ENCODE data around the gene CAPSL. TPM values are rescaled to one million over a fixed set of nuclear protein-coding genes. Genes with fewer than 3 reads are reported as not detected.

Gene CAPSL
- total and polyA plus RNA-seq, 4 donors, result not detected

- ATAC-seq (ENCODE audit: low FRiP score) (no peak), DNase-seq (no peak)
- H3K4me3 ChIP-seq (ENCODE audit: low read length in 2 of 2), result no peak overlapping the region
- H3K36me3 ChIP-seq (ENCODE audit: control insufficient read depth in 1 of 2, insufficient read depth in 2 of 2, low read length in 1 of 2), result no peaks in the 10 kb centered on the region
- no peak overlapping the region for H3K27ac ChIP-seq (ENCODE audit: low read depth in 1 of 2, low read length in 2 of 2)
- intact Hi-C loops (cut with DNase I), result no loop called here
- H3K4me1 ChIP-seq (ENCODE audit: control insufficient read depth in 1 of 2, insufficient read depth in 2 of 2, low read length in 2 of 2), result no peaks in the 10 kb centered on the region
- H3K27me3 ChIP-seq (ENCODE audit: control insufficient read depth in 1 of 2, insufficient read depth in 2 of 2, low read length in 1 of 2), result peaks cover 0 to 3% of the 10 kb centered on the region in 2 donors
- peaks cover 4% of the 10 kb centered on the region for H3K9me3 ChIP-seq (ENCODE audit: control insufficient read depth, low read length)
- 84 to 87% methylated on average over 1 of the region's 1 CpG for WGBS, 2 donors
Measured at GRCh38 chr5:35956429-35956828, 18.0 kb upstream of the CAPSL start.

- WGBS, 2 donors, result 72 to 74% methylated on average over 9 of the region's 9 CpGs
- H3K27ac ChIP-seq (ENCODE audit: low read depth in 1 of 2, low read length in 2 of 2), result no peak overlapping the region
- no peak for ATAC-seq (ENCODE audit: low FRiP score)
- peaks cover 0 to 3% of the 10 kb centered on the region in 2 donors for H3K27me3 ChIP-seq (ENCODE audit: control insufficient read depth in 1 of 2, insufficient read depth in 2 of 2, low read length in 1 of 2)
- H3K4me3 ChIP-seq (ENCODE audit: low read length in 2 of 2), result no peak overlapping the region
- H3K36me3 ChIP-seq (ENCODE audit: control insufficient read depth in 1 of 2, insufficient read depth in 2 of 2, low read length in 1 of 2), result no peaks in the 10 kb centered on the region
- peaks cover 4% of the 10 kb centered on the region for H3K9me3 ChIP-seq (ENCODE audit: control insufficient read depth, low read length)
- intact Hi-C loops (cut with DNase I), result no loop called here
- DNase-seq, result no peak
- no peaks in the 10 kb centered on the region for H3K4me1 ChIP-seq (ENCODE audit: control insufficient read depth in 1 of 2, insufficient read depth in 2 of 2, low read length in 2 of 2)
Measured at GRCh38 chr5:35954175-35954574, 15.8 kb upstream of the CAPSL start.

GRCh38 chr5:35947085-35947484 is 8.7 kb upstream of the CAPSL start:
- Histone ChIP-seq H3K4me3 (ENCODE audit: low read length in 2 of 2) (no peak overlapping the region), H3K36me3 (ENCODE audit: control insufficient read depth in 1 of 2, insufficient read depth in 2 of 2, low read length in 1 of 2) (no peaks in the 10 kb centered on the region), H3K27ac (ENCODE audit: low read depth in 1 of 2, low read length in 2 of 2) (no peak overlapping the region), H3K9me3 (ENCODE audit: control insufficient read depth, low read length) (peaks cover 2% of the 10 kb centered on the region), H3K4me1 (ENCODE audit: control insufficient read depth in 1 of 2, insufficient read depth in 2 of 2, low read length in 2 of 2) (no peaks in the 10 kb centered on the region), H3K27me3 (ENCODE audit: control insufficient read depth in 1 of 2, insufficient read depth in 2 of 2, low read length in 1 of 2) (no peaks in the 10 kb centered on the region)
- WGBS, 2 donors, result 75% methylated on average over 5 of the region's 5 CpGs
- ATAC-seq (ENCODE audit: low FRiP score) (no peak), DNase-seq (no peak)
- intact Hi-C loops (cut with DNase I), result no loop called here

- H3K27ac ChIP-seq (ENCODE audit: low read depth in 1 of 2, low read length in 2 of 2), result no peak overlapping the region
- H3K4me1 ChIP-seq (ENCODE audit: control insufficient read depth in 1 of 2, insufficient read depth in 2 of 2, low read length in 2 of 2), result no peaks in the 10 kb centered on the region
- no peak overlapping the region for H3K4me3 ChIP-seq (ENCODE audit: low read length in 2 of 2)
- intact Hi-C loops (cut with DNase I), result no loop called here
- no peaks in the 10 kb centered on the region for H3K36me3 ChIP-seq (ENCODE audit: control insufficient read depth in 1 of 2, insufficient read depth in 2 of 2, low read length in 1 of 2)
- ATAC-seq (ENCODE audit: low FRiP score) (no peak), DNase-seq (no peak)
- no peaks in the 10 kb centered on the region for H3K27me3 ChIP-seq (ENCODE audit: control insufficient read depth in 1 of 2, insufficient read depth in 2 of 2, low read length in 1 of 2)
- 58 to 61% methylated on average over 3 of the region's 3 CpGs for WGBS, 2 donors
- H3K9me3 ChIP-seq (ENCODE audit: control insufficient read depth, low read length), result peaks cover 2% of the 10 kb centered on the region
Measured at GRCh38 chr5:35939639-35940038, 1.2 kb upstream of the CAPSL start.

- ATAC-seq (ENCODE audit: low FRiP score), result peak; percentile 78
- 32% methylated on average over 13 of the region's 13 CpGs for WGBS, 2 donors
- H3K9me3 ChIP-seq (ENCODE audit: control insufficient read depth, low read length), result no peaks in the 10 kb centered on the region
- H3K4me1 ChIP-seq (ENCODE audit: control insufficient read depth in 1 of 2, insufficient read depth in 2 of 2, low read length in 2 of 2), result no peaks in the 10 kb centered on the region
- no peak overlapping the region for H3K4me3 ChIP-seq (ENCODE audit: low read length in 2 of 2)
- no peak for DNase-seq
- no peak overlapping the region for H3K27ac ChIP-seq (ENCODE audit: low read depth in 1 of 2, low read length in 2 of 2)
- no peaks in the 10 kb centered on the region for H3K27me3 ChIP-seq (ENCODE audit: control insufficient read depth in 1 of 2, insufficient read depth in 2 of 2, low read length in 1 of 2)
- intact Hi-C loops (cut with DNase I), result loop anchor here (5.0 kb wide), 1 partner anchor 839 kb away; no protein-coding TSS in a partner anchor
- H3K36me3 ChIP-seq (ENCODE audit: control insufficient read depth in 1 of 2, insufficient read depth in 2 of 2, low read length in 1 of 2), result no peaks in the 10 kb centered on the region
Measured at GRCh38 chr5:35926389-35927051, 11.9 kb downstream of the CAPSL start.

- intact Hi-C loops (cut with DNase I), result loop anchor here (5.0 kb wide), 1 partner anchor 838 kb away; no protein-coding TSS in a partner anchor
- Histone ChIP-seq H3K36me3 (ENCODE audit: control insufficient read depth in 1 of 2, insufficient read depth in 2 of 2, low read length in 1 of 2) (no peaks in the 10 kb centered on the region), H3K4me1 (ENCODE audit: control insufficient read depth in 1 of 2, insufficient read depth in 2 of 2, low read length in 2 of 2) (no peaks in the 10 kb centered on the region), H3K27ac (ENCODE audit: low read depth in 1 of 2, low read length in 2 of 2) (no peak overlapping the region), H3K27me3 (ENCODE audit: control insufficient read depth in 1 of 2, insufficient read depth in 2 of 2, low read length in 1 of 2) (no peaks in the 10 kb centered on the region), H3K4me3 (ENCODE audit: low read length in 2 of 2) (no peak overlapping the region), H3K9me3 (ENCODE audit: control insufficient read depth, low read length) (no peaks in the 10 kb centered on the region)
- 15 to 17% methylated on average over 21 of the region's 21 CpGs for WGBS, 2 donors
- ATAC-seq (ENCODE audit: low FRiP score), result peak; percentile 68
- DNase-seq, result peak; percentile 71 to 79
Measured at GRCh38 chr5:35924950-35925722, 13.3 kb downstream of the CAPSL start.

- H3K27me3 ChIP-seq (ENCODE audit: control insufficient read depth in 1 of 2, insufficient read depth in 2 of 2, low read length in 1 of 2), result no peaks in the 10 kb centered on the region
- no peak overlapping the region for H3K27ac ChIP-seq (ENCODE audit: low read depth in 1 of 2, low read length in 2 of 2)
- H3K4me1 ChIP-seq (ENCODE audit: control insufficient read depth in 1 of 2, insufficient read depth in 2 of 2, low read length in 2 of 2), result no peaks in the 10 kb centered on the region
- no peak overlapping the region for H3K4me3 ChIP-seq (ENCODE audit: low read length in 2 of 2)
- 49 to 52% methylated on average over 10 of the region's 10 CpGs for WGBS, 2 donors
- H3K9me3 ChIP-seq (ENCODE audit: control insufficient read depth, low read length), result peaks cover 5% of the 10 kb centered on the region
- ATAC-seq (ENCODE audit: low FRiP score), result no peak
- no peaks in the 10 kb centered on the region for H3K36me3 ChIP-seq (ENCODE audit: control insufficient read depth in 1 of 2, insufficient read depth in 2 of 2, low read length in 1 of 2)
- DNase-seq, result no peak
- intact Hi-C loops (cut with DNase I), result no loop called here
Measured at GRCh38 chr5:35924122-35924949, 14.1 kb downstream of the CAPSL start.

- Histone ChIP-seq H3K4me1 (ENCODE audit: control insufficient read depth in 1 of 2, insufficient read depth in 2 of 2, low read length in 2 of 2) (no peaks in the 10 kb centered on the region), H3K27ac (ENCODE audit: low read depth in 1 of 2, low read length in 2 of 2) (no peak overlapping the region), H3K9me3 (ENCODE audit: control insufficient read depth, low read length) (peaks cover 5% of the 10 kb centered on the region), H3K27me3 (ENCODE audit: control insufficient read depth in 1 of 2, insufficient read depth in 2 of 2, low read length in 1 of 2) (no peaks in the 10 kb centered on the region), H3K36me3 (ENCODE audit: control insufficient read depth in 1 of 2, insufficient read depth in 2 of 2, low read length in 1 of 2) (no peaks in the 10 kb centered on the region), H3K4me3 (ENCODE audit: low read length in 2 of 2) (no peak overlapping the region)
- 71 to 72% methylated on average over 7 of the region's 7 CpGs for WGBS, 2 donors
- no peak for ATAC-seq (ENCODE audit: low FRiP score)
- no peak for DNase-seq
- intact Hi-C loops (cut with DNase I), result no loop called here
Measured at GRCh38 chr5:35922468-35922867, 16.0 kb downstream of the CAPSL start.

All from aorta (tissue), 5 donors.